Measurements from ENCODE around the gene TAPT1. TPM values are rescaled to one million over a fixed set of nuclear protein-coding genes. Genes with fewer than 3 reads are reported as not detected.

The TAPT1 gene
- total and polyA plus RNA-seq, 2 of the 13 experiments (the other 11 are each of a cell fraction or from before 2014, with no cell fraction given), result 24.5 to 25.3 TPM

- TF ChIP-seq ARID4A (CRISPR knock-in tag; IDR thresholded peaks at IDR 0.05; ENCODE audit: borderline replicate concordance) (no peak; the same call in 1 of the 2 replicates), RXRB (CRISPR knock-in tag; IDR thresholded peaks at IDR 0.05; ENCODE audit: borderline replicate concordance) (peak; percentile 67; the same call in 1 of the 2 replicates), NFE2L2 (IDR thresholded peaks at IDR 0.05; ENCODE audit: low read length) (no peak), ZNF580 (CRISPR knock-in tag; IDR thresholded peaks at IDR 0.05; ENCODE audit: borderline replicate concordance, low read depth) (no peak), ZBTB3 (CRISPR knock-in tag; IDR thresholded peaks at IDR 0.05; ENCODE audit: borderline replicate concordance, low read depth) (0 out of 2 replicates have a peak, but pooled peaks have one; percentile 49), GFI1 (CRISPR knock-in tag; IDR thresholded peaks at IDR 0.05; ENCODE audit: borderline replicate concordance) (peak; percentile 89), HMG20A (CRISPR knock-in tag; IDR thresholded peaks at IDR 0.05; ENCODE audit: borderline replicate concordance) (peak; percentile 79; the same call in 1 of the 2 replicates), ZNF564 (CRISPR knock-in tag; IDR thresholded peaks at IDR 0.05) (no peak), NCOA5 (CRISPR knock-in tag; IDR thresholded peaks at IDR 0.05) (no peak), KLF6 (CRISPR knock-in tag; IDR thresholded peaks at IDR 0.05) (no peak), ASH2L (IDR thresholded peaks at IDR 0.05; ENCODE audit: insufficient read length, low read depth, low read length) (no peak), ZNF160 (CRISPR knock-in tag; IDR thresholded peaks at IDR 0.05) (no peak), ZNF350 (CRISPR knock-in tag; IDR thresholded peaks at IDR 0.05; ENCODE audit: borderline replicate concordance, low read depth) (no peak), ZNF770 (CRISPR knock-in tag; IDR thresholded peaks at IDR 0.05) (no peak), ZNF468 (CRISPR knock-in tag; IDR thresholded peaks at IDR 0.05) (no peak), PATZ1 (CRISPR knock-in tag; IDR thresholded peaks at IDR 0.05) (peak; percentile 59), RCOR2 (CRISPR knock-in tag; IDR thresholded peaks at IDR 0.05) (no peak), HNF4A (CRISPR knock-in tag; IDR thresholded peaks at IDR 0.05) (peak; percentile 45; the same call in 1 of the 2 replicates), NRL (CRISPR knock-in tag; IDR thresholded peaks at IDR 0.05; ENCODE audit: borderline replicate concordance) (no peak), HOXA7 (CRISPR knock-in tag; IDR thresholded peaks at IDR 0.05) (no peak), ZNF460 (CRISPR knock-in tag; IDR thresholded peaks at IDR 0.05; ENCODE audit: borderline replicate concordance) (no peak), ZSCAN12 (CRISPR knock-in tag; IDR thresholded peaks at IDR 0.05) (no peak), ZFY (CRISPR knock-in tag; IDR thresholded peaks at IDR 0.05) (no peak), STAT5B (CRISPR knock-in tag; IDR thresholded peaks at IDR 0.05) (no peak)
Measured at GRCh38 chr4:16129336-16129735, 96.9 kb downstream of the TAPT1 start (continued).

Measured in HepG2 (cell line).